Prostate gland (tissue), 2 donors: ENCODE measurements around the gene MAP1LC3A. TPM values are rescaled to one million over a fixed set of nuclear protein-coding genes. Genes with fewer than 3 reads are reported as not detected.

Source experiments
- DNase-seq: peaks from one replicate; pipeline ENCODE4 v3.0.0-alpha.2; 2019; ENCODE audit warnings: low spot score
- H3K27ac ChIP-seq, 2 donors: fragments of 200-600 bp; sonication (generic); 2 replicates each; pipeline ENCODE4 v1.5.1; 2017 to 2019
- H3K27me3 ChIP-seq: fragments of 200-600 bp; sonication (generic); replicated peaks from 2 replicates; pipeline ENCODE4 v1.5.1; 2019; ENCODE audit not compliant: insufficient read depth
- H3K36me3 ChIP-seq, 2 donors: fragments of 200-600 bp; sonication (generic); 1 replicate in 1 of 2; 2 replicates in 1 of 2; pipeline versions ENCODE4 v1.5.1 to v1.8.1; 2017 to 2019
- H3K4me1 ChIP-seq: fragments of 200-600 bp; sonication (generic); replicated peaks from 2 replicates; pipeline ENCODE4 v1.5.1; 2019
- H3K4me3 ChIP-seq, 2 donors: fragments of 200-600 bp; sonication (generic); 2 replicates each; pipeline ENCODE4 v1.5.1; 2017 to 2019
- H3K9me3 ChIP-seq: fragments of 200-600 bp; sonication (generic); 2 replicates; pipeline ENCODE4 v1.5.1; 2017
- CTCF ChIP-seq, 4 experiments: fragments of 200-600 bp in 2 of 4; fragments of 450-650 bp in 2 of 4; sonication (generic) in 2 of 4; IDR thresholded peaks; 1 replicate in 3 of 4; 2 replicates in 1 of 4; pipeline ENCODE4 v1.5.1; 2016 to 2019; ENCODE audit warnings: antibody characterized with exemption in 4 of 4, mild to moderate bottlenecking in 2 of 4, moderate library complexity in 2 of 4
- POLR2A ChIP-seq: fragments of 450-650 bp; IDR thresholded peaks from one replicate; pipeline ENCODE4 v1.6.1; 2016; ENCODE audit warnings: antibody characterized with exemption, mild to moderate bottlenecking
- POLR2AphosphoS5 ChIP-seq: sonication (generic); formaldehyde crosslinking; IDR thresholded peaks from one replicate; pipeline ENCODE4 v1.6.1; 2017; ENCODE audit warnings: antibody characterized with exemption
- WGBS: methylation state at CpG from one replicate; pipeline ENCODE4 v1.1.5; 2018; 5-methylcytosine and 5-hydroxymethylcytosine counted together
- intact Hi-C: fragments of 100-400 bp; cut with DNase I; formaldehyde crosslinking; loops from one replicate; pipeline ENCODE4 v1.14.2; 2022
- total RNA-seq, 2 donors: library from RNA; depleted of rRNA; stranded (reverse); fragments of >200 nt; gene quantifications; one replicate each; pipeline ENCODE4 v1.1.0, GENCODE V29; 2016

MAP1LC3A gene
- total RNA-seq, 2 donors from 2014 or later: 74.3 to 128 TPM

DNA sequence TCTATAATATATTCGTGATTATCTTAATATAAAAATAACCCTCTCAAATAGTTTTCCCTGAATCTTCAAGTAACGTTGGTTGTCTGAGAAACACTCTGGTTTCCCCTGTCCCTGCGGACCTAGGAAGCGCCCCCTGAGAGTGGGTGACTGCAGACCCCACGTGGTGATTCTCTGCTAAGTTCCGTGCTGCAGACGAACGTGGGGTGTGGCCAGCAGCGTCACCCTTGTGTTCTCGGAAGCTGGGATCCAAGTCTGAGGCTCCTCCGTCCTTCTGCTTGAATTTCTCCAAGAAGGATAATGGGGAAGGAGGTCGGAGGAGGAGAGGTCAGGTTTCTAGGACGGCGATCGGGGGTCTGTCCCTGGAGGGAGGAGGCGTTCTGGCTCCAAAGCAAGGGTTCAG, 16.6 kb upstream of the MAP1LC3A start:
- no peak for TF ChIP-seq CTCF (IDR thresholded peaks at IDR 0.05)
- no peak for TF ChIP-seq POLR2A
- TF ChIP-seq POLR2AphosphoS5: no peak
- no peaks in the 10 kb centered on the region for H3K4me1 ChIP-seq
- H3K27ac ChIP-seq: no peak overlapping the region
- intact Hi-C loops: no loop called here
- H3K36me3 ChIP-seq: peaks cover 0 to 8% of the 10 kb centered on the region in 2 donors
- H3K27me3 ChIP-seq: no peaks in the 10 kb centered on the region
- H3K9me3 ChIP-seq: no peaks in the 10 kb centered on the region
- WGBS: 79% methylated on average over 16 of the region's 16 CpGs
- H3K4me3 ChIP-seq: no peak overlapping the region
- DNase-seq: no peak

- TF ChIP-seq POLR2A: no peak
- H3K4me1 ChIP-seq: no peaks in the 10 kb centered on the region
- WGBS: 97% methylated on average over 6 of the region's 6 CpGs
- H3K9me3 ChIP-seq: no peaks in the 10 kb centered on the region
- H3K4me3 ChIP-seq: no peak overlapping the region
- H3K27ac ChIP-seq: no peak overlapping the region
- intact Hi-C loops: no loop called here
- no peak for DNase-seq
- H3K36me3 ChIP-seq: peaks cover 0 to 8% of the 10 kb centered on the region in 2 donors
- H3K27me3 ChIP-seq: no peaks in the 10 kb centered on the region
Observed at GRCh38 chr20:34542439-34542838, 16.1 kb upstream of the MAP1LC3A start.

DNA sequence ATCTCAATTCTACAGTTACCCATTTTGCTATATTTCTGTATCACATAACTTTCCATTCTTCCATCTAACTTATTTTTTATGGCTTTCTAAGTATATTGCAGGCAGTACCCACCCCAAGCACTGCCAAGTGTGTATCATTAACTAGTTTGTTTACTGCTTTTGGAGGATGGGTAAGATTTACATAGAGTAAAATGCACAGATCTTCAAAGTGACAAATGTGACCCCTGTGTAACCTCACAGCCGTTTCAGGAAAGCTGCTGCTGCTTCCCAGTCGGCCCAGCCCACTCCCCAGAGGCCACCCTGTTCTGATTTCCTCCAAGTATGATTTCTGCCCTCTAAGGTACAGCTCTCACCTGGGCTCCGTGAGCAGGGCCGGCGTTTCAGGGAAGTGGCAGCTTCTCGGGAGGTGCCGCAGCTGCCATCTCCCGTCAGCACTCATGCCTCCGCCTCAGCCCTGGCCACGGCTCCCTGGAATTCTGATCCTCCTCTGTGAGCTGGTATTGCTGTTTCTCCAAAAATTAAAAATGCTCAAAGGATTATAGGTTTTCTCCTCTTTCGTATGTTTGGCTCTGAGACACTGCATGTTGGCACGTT, 15.0 kb upstream of the MAP1LC3A start:
- Histone ChIP-seq H3K36me3 (peaks cover 0 to 8% of the 10 kb centered on the region in 2 donors), H3K9me3 (no peaks in the 10 kb centered on the region), H3K4me3 (no peak overlapping the region), H3K4me1 (no peaks in the 10 kb centered on the region), H3K27me3 (no peaks in the 10 kb centered on the region), H3K27ac (no peak overlapping the region)
- DNase-seq: no peak
- TF ChIP-seq CTCF (IDR thresholded peaks at IDR 0.05): no peak
- TF ChIP-seq POLR2AphosphoS5: no peak
- no peak for TF ChIP-seq POLR2A
- intact Hi-C loops: no loop called here
- 61% methylated on average over 12 of the region's 12 CpGs for WGBS

GRCh38 chr20:34544109-34544796, 14.3 kb upstream of the MAP1LC3A start:
- 22% methylated on average over 19 of the region's 19 CpGs for WGBS
- Histone ChIP-seq H3K27me3 (no peaks in the 10 kb centered on the region), H3K36me3 (peaks cover 0 to 8% of the 10 kb centered on the region in 2 donors), H3K4me3 (no peak overlapping the region), H3K27ac (no peak overlapping the region), H3K9me3 (no peaks in the 10 kb centered on the region), H3K4me1 (no peaks in the 10 kb centered on the region)
- TF ChIP-seq POLR2A: no peak
- TF ChIP-seq POLR2AphosphoS5: no peak
- TF ChIP-seq CTCF (IDR thresholded peaks at IDR 0.05): no peak
- intact Hi-C loops: no loop called here
- no peak for DNase-seq

GRCh38 chr20:34546751-34547181, 11.8 kb upstream of the MAP1LC3A start:
- DNase-seq: no peak
- Histone ChIP-seq H3K27ac (no peak overlapping the region), H3K36me3 (no peaks in the 10 kb centered on the region), H3K4me1 (no peaks in the 10 kb centered on the region), H3K27me3 (no peaks in the 10 kb centered on the region), H3K4me3 (no peak overlapping the region), H3K9me3 (no peaks in the 10 kb centered on the region)
- intact Hi-C loops: no loop called here
- WGBS: 87% methylated on average over 11 of the region's 11 CpGs
- TF ChIP-seq CTCF (IDR thresholded peaks at IDR 0.05): no peak
